Measurements from ENCODE around the gene FMO3.

The FMO3 gene

DNA sequence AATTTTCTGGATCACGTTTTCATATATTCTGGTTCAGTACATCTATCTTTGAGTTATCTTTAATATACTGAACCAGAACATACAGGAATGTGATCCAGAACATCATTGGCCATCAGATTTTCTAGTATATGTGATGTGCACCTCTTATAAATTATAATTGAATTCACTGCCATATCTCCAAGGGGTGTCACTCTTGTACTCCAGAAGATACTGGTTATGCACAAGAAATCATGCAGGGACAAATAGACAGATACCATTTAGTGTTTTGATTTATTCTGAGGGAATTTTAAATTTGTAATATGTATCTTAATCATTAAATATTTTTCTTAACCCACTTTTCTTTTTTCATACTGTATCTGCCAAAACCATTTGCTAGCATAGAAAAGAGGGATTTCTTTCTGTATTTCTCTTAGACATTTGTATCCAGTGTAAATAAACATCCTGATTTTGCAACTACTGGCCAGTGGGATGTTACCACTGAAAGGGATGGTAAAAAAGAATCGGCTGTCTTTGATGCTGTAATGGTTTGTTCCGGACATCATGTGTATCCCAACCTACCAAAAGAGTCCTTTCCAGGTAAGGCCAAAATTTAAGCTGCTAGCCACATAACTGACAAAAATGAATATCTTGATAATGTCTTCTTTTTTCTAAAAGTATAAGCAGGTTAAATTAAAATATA is 16.7 kb downstream of the FMO3 start:
- no peaks in the 10 kb centered on the region for H3K4me1 Mint-ChIP-seq (ENCODE audit: low read depth)
- no peak overlapping the region for H3K27ac Mint-ChIP-seq
- no peaks in the 10 kb centered on the region for H3K27me3 Mint-ChIP-seq
- no peaks in the 10 kb centered on the region for H3K36me3 Mint-ChIP-seq (ENCODE audit: low read depth)
- H3K4me3 Mint-ChIP-seq, result no peak overlapping the region
- no peaks in the 10 kb centered on the region for H3K9me3 Mint-ChIP-seq

DNA sequence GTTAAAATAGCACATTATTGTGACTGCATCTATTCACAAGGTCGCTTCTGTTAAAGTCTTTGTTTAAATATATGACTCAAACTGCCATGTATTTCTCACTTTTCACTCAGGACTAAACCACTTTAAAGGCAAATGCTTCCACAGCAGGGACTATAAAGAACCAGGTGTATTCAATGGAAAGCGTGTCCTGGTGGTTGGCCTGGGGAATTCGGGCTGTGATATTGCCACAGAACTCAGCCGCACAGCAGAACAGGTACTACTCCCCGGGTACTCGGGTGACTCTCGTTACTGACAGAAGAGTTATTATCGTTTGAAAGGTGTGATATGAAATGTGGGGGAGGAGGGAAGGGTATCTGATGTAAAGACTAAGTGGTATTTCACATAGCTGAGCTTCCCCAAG is 17.3 kb downstream of the FMO3 start:
- H3K27ac Mint-ChIP-seq, result no peak overlapping the region
- no peaks in the 10 kb centered on the region for H3K9me3 Mint-ChIP-seq
- H3K36me3 Mint-ChIP-seq (ENCODE audit: low read depth), result no peaks in the 10 kb centered on the region
- no peak overlapping the region for H3K4me3 Mint-ChIP-seq
- no peaks in the 10 kb centered on the region for H3K27me3 Mint-ChIP-seq
- no peaks in the 10 kb centered on the region for H3K4me1 Mint-ChIP-seq (ENCODE audit: low read depth)

DNA sequence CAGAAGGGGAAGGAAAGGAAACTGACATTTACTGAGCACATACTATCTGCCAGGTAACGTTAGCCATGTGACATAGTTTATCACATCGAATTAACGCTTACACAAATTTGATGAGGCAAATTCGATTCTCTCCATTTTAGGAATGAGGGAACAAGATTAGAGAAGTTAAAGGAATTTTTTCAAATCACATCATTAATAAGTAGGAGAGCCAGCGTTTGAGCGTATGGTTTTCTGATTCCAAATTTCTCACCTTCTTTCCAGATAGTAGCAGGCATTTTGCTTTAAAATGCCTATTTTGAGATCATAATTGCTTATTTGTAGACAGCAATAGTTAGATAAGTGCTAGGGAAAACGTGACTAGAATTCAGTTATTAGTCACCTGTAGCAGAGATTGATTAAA is 19.3 kb downstream of the FMO3 start:
- H3K9me3 Mint-ChIP-seq, result no peaks in the 10 kb centered on the region
- no peaks in the 10 kb centered on the region for H3K27me3 Mint-ChIP-seq
- H3K36me3 Mint-ChIP-seq (ENCODE audit: low read depth), result no peaks in the 10 kb centered on the region
- H3K4me1 Mint-ChIP-seq (ENCODE audit: low read depth), result no peaks in the 10 kb centered on the region
- H3K27ac Mint-ChIP-seq, result no peak overlapping the region
- no peak overlapping the region for H3K4me3 Mint-ChIP-seq

DNA sequence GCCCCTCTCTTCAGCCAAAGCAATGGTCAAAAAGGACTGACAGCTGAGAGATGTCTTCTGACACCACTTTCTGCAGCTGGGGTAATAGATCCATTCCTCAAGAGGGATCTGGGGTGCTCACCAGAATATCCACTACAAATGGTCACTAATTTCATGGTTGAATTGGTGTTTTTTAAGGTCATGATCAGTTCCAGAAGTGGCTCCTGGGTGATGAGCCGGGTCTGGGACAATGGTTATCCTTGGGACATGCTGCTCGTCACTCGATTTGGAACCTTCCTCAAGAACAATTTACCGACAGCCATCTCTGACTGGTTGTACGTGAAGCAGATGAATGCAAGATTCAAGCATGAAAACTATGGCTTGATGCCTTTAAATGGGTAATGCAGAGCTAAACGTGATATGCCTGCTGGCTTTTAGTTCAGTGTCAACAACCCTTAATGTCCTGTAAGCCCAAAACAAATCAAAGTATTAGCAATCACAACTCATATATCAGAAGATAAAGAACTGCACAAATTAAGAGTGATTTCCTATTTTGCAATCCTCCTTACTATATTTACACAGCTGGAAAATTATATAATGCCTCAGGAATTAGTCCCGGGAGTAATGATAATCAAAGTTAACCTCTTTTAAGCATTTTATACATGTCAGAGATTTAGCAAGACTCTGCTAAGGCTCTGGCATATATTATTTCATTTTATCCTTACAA is 20.1 kb downstream of the FMO3 start:
- H3K4me3 Mint-ChIP-seq, result no peak overlapping the region
- no peaks in the 10 kb centered on the region for H3K4me1 Mint-ChIP-seq (ENCODE audit: low read depth)
- no peak overlapping the region for H3K27ac Mint-ChIP-seq
- no peaks in the 10 kb centered on the region for H3K36me3 Mint-ChIP-seq (ENCODE audit: low read depth)
- H3K27me3 Mint-ChIP-seq, result no peaks in the 10 kb centered on the region
- H3K9me3 Mint-ChIP-seq, result no peaks in the 10 kb centered on the region

DNA sequence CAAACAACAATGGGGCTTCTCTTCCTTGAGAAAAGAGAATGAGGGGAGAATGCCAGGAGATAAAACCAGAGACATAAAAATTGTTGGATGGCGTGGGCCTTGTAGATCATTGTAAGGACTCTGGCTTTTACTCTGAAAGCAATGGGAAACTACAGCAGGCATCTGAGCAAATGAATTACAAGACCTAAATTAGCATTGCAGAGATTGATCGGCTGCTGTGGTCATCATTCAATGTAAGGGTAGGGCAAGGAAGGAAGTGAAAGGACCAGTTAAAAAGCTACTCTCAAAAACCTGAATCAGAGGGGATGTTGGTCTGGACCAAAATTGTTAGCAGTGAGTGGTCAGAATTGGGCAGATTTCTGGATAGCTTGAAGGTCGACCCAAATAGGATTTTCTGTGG is 21.4 kb downstream of the FMO3 start:
- no peaks in the 10 kb centered on the region for H3K27me3 Mint-ChIP-seq
- no peaks in the 10 kb centered on the region for H3K36me3 Mint-ChIP-seq (ENCODE audit: low read depth)
- no peak overlapping the region for H3K4me3 Mint-ChIP-seq
- no peak overlapping the region for H3K27ac Mint-ChIP-seq
- no peaks in the 10 kb centered on the region for H3K4me1 Mint-ChIP-seq (ENCODE audit: low read depth)
- H3K9me3 Mint-ChIP-seq, result no peaks in the 10 kb centered on the region

DNA sequence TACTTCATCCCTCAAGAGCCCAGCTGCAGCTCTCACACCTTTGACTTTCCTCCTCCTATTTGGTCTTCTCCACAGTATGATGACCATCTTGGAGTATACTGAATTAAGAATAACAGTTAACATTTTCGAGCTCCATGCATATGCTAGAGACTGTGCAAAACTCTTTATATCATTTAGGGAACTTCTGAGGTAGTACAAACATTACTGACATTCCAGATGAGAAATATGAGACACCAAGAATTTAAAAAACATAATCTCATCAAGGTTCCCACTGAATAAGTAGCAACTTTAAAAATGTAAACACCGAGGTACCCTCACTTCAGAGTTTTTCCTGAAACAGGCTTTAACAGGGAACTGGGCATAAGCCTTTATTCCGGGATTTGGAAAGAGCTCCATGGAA is 22.7 kb downstream of the FMO3 start:
- Mint-ChIP-seq H3K27me3 (no peaks in the 10 kb centered on the region), H3K9me3 (no peaks in the 10 kb centered on the region), H3K4me1 (ENCODE audit: low read depth) (no peaks in the 10 kb centered on the region), H3K27ac (no peak overlapping the region), H3K36me3 (ENCODE audit: low read depth) (no peaks in the 10 kb centered on the region), H3K4me3 (no peak overlapping the region)

DNA sequence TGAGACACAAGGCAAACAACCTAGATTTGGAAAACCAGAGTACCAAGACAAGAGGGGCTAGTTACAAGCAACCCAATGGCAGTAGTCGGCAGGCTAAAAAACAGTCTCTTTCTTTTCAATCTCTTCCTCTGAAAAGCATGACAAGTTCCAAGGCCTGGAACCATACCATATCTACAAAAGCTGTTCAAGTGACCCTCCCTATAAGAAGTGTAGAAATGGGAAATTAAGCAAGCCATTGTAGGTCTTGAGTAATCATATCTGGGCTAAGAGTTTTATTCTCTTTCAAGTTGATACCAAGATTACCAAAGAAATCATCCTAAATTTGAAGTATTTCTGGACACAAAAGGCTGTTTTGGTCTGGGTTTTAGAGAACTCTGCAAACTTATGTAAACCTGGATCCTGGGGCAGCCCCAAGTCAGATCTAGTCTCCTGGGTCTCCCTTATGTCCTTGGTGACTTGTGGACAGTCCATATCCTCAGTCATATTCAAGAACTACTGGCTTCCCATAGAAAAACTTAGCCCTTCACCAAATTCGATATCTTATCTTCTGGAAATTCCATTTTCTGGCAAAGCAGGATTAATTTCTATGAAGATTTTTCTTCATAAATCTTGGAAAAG is 24.7 kb downstream of the FMO3 start:
- no peaks in the 10 kb centered on the region for H3K36me3 Mint-ChIP-seq (ENCODE audit: low read depth)
- no peak overlapping the region for H3K27ac Mint-ChIP-seq
- no peaks in the 10 kb centered on the region for H3K4me1 Mint-ChIP-seq (ENCODE audit: low read depth)
- H3K27me3 Mint-ChIP-seq, result peaks cover 4% of the 10 kb centered on the region
- no peaks in the 10 kb centered on the region for H3K9me3 Mint-ChIP-seq
- H3K4me3 Mint-ChIP-seq, result no peak overlapping the region

DNA sequence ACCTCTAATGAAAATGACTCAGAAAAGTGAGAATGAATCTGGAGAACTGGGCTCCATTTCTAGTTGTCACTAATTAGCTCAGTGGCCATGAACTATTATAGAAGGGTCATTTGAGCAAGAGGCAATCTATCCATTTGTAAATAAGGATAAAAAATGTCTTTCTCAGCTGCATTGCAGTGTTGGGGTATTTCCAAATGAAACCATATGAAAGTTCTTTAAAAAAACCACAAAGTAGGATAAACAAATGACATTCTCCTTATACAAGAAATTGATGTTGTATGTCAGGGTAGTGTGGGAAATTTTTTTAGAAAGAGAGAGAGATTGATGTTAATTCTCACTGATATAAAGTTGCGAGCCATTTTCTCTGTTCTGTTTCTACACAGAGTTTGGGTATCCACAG is 26.0 kb downstream of the FMO3 start:
- peaks cover 7% of the 10 kb centered on the region for H3K27me3 Mint-ChIP-seq

DNA sequence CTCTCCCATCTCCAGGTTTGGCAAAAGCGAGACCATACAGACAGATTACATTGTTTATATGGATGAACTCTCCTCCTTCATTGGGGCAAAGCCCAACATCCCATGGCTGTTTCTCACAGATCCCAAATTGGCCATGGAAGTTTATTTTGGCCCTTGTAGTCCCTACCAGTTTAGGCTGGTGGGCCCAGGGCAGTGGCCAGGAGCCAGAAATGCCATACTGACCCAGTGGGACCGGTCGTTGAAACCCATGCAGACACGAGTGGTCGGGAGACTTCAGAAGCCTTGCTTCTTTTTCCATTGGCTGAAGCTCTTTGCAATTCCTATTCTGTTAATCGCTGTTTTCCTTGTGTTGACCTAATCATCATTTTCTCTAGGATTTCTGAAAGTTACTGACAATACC is 26.4 kb downstream of the FMO3 start:
- Mint-ChIP-seq H3K9me3 (no peaks in the 10 kb centered on the region), H3K27ac (no peak overlapping the region)

More for the DNA sequence above, 26.0 kb downstream of the FMO3 start:
- Mint-ChIP-seq H3K36me3 (ENCODE audit: low read depth) (no peaks in the 10 kb centered on the region), H3K4me1 (ENCODE audit: low read depth) (no peaks in the 10 kb centered on the region), H3K4me3 (no peak overlapping the region), H3K27ac (no peak overlapping the region), H3K9me3 (no peaks in the 10 kb centered on the region)

DNA sequence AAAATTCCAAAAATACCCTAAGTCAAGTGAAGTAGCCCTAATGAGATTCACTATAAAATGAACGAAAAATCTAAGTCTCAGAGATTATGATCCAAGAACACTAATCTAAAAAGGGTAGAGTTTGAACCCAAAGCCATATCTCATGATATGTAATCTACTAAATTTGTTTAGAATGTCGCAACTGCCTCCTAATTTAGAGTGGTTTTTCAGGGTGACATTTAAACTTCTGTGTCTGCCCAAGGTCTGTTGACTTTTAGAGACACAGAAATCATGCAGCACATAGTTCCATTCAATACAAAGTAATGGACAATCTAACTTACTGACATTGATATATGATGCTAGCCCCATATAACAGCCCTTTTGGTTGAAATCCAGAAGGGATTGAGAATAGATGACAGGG is 28.9 kb downstream of the FMO3 start:
- no peak overlapping the region for H3K4me3 Mint-ChIP-seq
- no peaks in the 10 kb centered on the region for H3K4me1 Mint-ChIP-seq (ENCODE audit: low read depth)
- peaks cover 16% of the 10 kb centered on the region for H3K27me3 Mint-ChIP-seq
- H3K27ac Mint-ChIP-seq, result no peak overlapping the region
- no peaks in the 10 kb centered on the region for H3K36me3 Mint-ChIP-seq (ENCODE audit: low read depth)
- H3K9me3 Mint-ChIP-seq, result no peaks in the 10 kb centered on the region

More for the DNA sequence above, 26.4 kb downstream of the FMO3 start:
- Mint-ChIP-seq H3K4me3 (no peak overlapping the region), H3K36me3 (ENCODE audit: low read depth) (no peaks in the 10 kb centered on the region), H3K4me1 (ENCODE audit: low read depth) (no peaks in the 10 kb centered on the region), H3K27me3 (peaks cover 7% of the 10 kb centered on the region)

DNA sequence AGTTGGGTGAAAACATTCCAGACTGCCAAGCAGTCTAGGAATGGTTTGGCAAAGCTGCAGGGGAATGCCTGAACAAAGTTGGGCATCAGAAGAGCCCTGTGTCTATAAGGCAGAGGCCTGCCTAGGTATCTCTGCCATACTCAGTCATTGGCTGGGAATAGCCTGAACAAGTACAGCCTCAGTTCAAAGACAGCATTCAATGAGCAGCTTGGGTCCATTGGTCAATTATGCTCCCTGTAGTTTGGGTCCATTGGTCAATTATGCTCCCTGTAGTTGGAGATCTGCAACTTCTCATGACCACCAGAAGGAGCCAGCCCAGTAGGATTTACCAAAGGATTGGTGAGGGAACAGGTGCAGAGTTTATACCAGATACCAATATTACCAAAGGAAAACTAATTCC is 31.6 kb downstream of the FMO3 start:
- Mint-ChIP-seq H3K27me3 (peaks cover 16% of the 10 kb centered on the region), H3K4me1 (ENCODE audit: low read depth) (no peaks in the 10 kb centered on the region), H3K27ac (no peak overlapping the region), H3K36me3 (ENCODE audit: low read depth) (no peaks in the 10 kb centered on the region), H3K4me3 (no peak overlapping the region), H3K9me3 (no peaks in the 10 kb centered on the region)

DNA sequence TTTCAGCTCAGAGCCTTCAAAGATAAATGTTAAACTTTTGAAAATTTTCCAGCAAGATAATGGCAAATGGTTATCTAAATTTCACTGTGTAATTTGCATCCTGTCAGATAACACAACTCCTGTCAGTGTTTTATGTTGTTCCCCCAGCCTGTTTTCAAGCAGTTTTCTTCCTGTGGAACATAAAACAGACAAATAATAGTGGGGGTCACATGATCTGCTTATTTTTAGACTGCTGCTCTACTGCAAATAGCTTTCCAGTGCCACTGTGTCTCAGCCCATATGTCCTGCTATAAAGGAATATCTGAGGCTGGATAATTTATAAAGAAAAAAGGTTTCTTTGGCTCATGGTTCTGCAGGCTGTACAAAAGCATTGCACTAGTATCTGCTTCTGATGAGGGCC is 32.2 kb downstream of the FMO3 start:
- Mint-ChIP-seq H3K36me3 (ENCODE audit: low read depth) (no peaks in the 10 kb centered on the region), H3K27me3 (peaks cover 16% of the 10 kb centered on the region), H3K4me1 (ENCODE audit: low read depth) (no peaks in the 10 kb centered on the region), H3K9me3 (no peaks in the 10 kb centered on the region), H3K27ac (no peak overlapping the region), H3K4me3 (no peak overlapping the region)

DNA sequence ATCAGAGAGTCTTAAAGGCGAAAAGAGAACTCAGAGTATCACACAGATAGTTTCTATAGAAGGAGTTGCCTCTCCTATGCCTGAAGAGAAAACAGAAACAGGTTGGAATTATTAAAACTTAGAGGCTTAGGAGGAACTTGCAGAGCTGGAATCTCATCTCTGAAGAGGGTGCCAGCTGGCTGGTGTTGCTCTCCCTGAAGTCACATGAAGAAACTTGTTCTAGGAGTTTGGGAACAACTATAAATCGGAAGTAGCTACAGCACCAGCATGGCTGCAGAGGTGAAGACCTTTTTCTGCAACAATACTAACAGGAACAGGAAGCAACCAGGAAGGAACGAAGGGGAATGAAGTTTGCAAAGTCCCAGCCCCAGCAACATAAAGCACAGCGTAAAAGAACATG is 35.8 kb downstream of the FMO3 start:
- Mint-ChIP-seq H3K27ac (no peak overlapping the region), H3K27me3 (peaks cover 31% of the 10 kb centered on the region), H3K36me3 (ENCODE audit: low read depth) (no peaks in the 10 kb centered on the region), H3K4me1 (ENCODE audit: low read depth) (no peaks in the 10 kb centered on the region), H3K4me3 (no peak overlapping the region), H3K9me3 (peaks cover 13% of the 10 kb centered on the region)

DNA sequence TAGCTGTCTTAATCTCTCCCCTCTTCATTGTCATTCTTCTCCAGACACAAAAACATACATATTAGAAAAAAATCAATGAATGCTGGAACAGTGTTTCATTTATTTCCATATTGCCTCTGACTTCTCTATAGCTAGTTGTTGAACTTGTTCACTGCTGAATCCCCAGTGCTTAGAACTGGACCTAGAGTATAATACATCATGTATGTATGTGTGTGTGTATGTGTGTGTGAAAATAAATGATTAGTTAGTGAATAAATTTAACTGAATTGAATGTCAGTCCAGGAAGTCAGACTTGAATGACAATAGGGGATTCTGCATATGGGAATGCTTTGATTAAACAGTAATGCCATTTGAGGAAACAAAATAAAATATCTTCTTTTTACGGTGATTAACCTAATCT is 36.4 kb downstream of the FMO3 start:
- peaks cover 13% of the 10 kb centered on the region for H3K9me3 Mint-ChIP-seq
- H3K36me3 Mint-ChIP-seq (ENCODE audit: low read depth), result no peaks in the 10 kb centered on the region
- no peak overlapping the region for H3K27ac Mint-ChIP-seq
- no peaks in the 10 kb centered on the region for H3K4me1 Mint-ChIP-seq (ENCODE audit: low read depth)
- peaks cover 32% of the 10 kb centered on the region for H3K27me3 Mint-ChIP-seq
- no peak overlapping the region for H3K4me3 Mint-ChIP-seq

DNA sequence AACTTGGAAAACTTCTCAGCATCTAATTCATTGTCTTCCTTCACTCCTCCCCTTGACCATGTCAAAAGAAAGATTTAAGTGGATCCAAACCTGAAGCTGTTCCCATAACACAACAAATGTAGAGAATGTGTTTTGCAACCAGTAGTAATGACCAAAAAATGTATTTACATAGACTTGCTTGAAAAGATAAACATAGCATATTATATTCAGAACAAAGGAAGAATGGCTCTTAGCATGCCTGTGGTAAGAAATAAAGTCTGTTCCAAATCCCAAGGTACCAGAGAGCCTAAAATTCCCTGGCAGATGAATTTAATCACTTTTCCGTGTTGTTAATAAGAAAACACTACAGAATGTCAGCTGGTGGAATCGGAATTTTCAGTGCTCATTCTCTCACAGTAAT is 36.8 kb downstream of the FMO3 start:
- Mint-ChIP-seq H3K9me3 (peaks cover 13% of the 10 kb centered on the region), H3K27ac (no peak overlapping the region), H3K4me1 (ENCODE audit: low read depth) (no peaks in the 10 kb centered on the region), H3K36me3 (ENCODE audit: low read depth) (no peaks in the 10 kb centered on the region), H3K27me3 (peaks cover 32% of the 10 kb centered on the region), H3K4me3 (no peak overlapping the region)
